Activated naive CD4-positive, alpha-beta T cell treated with anti-CD3 and anti-CD28 coated beads, Interleukin-2, amount 50 U/mL, for 24 hours (primary cell): ENCODE results near the gene CACNA2D4.

Source experiments
- H3K27ac Mint-ChIP-seq: one replicate; pipeline ENCODE4 v1.8.0; 2021; ENCODE audit warnings: mild to moderate bottlenecking, mixed read lengths
- H3K27me3 Mint-ChIP-seq: one replicate; pipeline ENCODE4 v1.8.0; 2021; ENCODE audit warnings: mixed read lengths
- H3K36me3 Mint-ChIP-seq: one replicate; pipeline ENCODE4 v1.8.0; 2021; ENCODE audit warnings: mixed read lengths
- H3K4me1 Mint-ChIP-seq: one replicate; pipeline ENCODE4 v1.8.0; 2021; ENCODE audit warnings: mixed read lengths
- H3K4me3 Mint-ChIP-seq: one replicate; pipeline ENCODE4 v1.8.0; 2021; ENCODE audit warnings: mild to moderate bottlenecking, mixed read lengths
- H3K9me3 Mint-ChIP-seq: one replicate; pipeline ENCODE4 v1.8.0; 2021; ENCODE audit warnings: mixed read lengths

CACNA2D4 gene

GRCh38 chr12:1937481-1938224 is 19.2 kb upstream of the CACNA2D4 start:
- Mint-ChIP-seq H3K4me3 (no peak overlapping the region), H3K36me3 (no peaks in the 10 kb centered on the region), H3K27me3 (no peaks in the 10 kb centered on the region), H3K9me3 (no peaks in the 10 kb centered on the region), H3K4me1 (peaks cover 5% of the 10 kb centered on the region), H3K27ac (no peak overlapping the region)

DNA sequence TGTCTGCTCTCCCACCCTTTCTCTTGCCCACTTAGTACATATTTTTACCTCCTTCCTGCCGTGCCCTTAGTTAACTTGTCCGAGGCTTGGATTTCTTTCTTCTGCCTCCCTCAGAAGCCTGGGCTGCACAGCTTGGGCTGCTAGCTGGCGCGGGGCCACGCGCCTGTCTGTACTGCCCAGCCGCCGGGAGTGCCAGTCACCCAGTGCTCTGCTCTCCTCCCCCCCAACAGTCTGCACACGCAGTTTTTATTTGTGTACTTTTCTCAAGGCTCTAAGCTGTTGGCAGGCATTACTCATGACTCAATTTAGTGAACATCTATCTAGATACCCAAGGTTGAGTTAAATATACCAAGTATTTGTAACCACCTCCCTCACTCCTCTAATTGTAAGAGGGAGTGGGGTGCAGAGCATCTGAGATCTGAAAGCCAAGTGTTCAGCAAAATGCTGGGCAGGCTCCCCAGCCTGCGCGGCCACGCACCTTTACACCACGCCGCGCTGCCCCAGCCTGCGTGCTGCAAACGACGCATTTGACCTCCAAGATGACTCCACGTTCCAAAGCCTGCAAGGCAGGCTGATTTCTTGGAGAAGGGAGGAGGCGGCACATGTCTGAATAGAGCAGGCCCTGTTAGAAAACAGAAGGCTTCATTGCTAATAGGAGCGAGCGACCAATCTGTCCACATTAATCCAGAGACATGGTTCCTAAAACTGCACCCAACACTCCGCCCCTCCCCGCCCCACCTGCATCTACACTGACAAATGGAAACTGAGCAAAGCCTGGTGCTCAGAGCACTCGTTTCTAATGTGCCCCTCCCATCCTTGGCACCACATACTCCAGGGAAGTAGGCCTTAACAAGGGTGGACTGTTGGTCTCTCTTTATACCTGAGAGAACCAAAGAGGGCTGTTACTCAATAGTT is 18.2 kb upstream of the CACNA2D4 start:
- Mint-ChIP-seq H3K4me1 (peaks cover 5% of the 10 kb centered on the region), H3K36me3 (no peaks in the 10 kb centered on the region), H3K27me3 (no peaks in the 10 kb centered on the region), H3K27ac (no peak overlapping the region), H3K4me3 (no peak overlapping the region), H3K9me3 (no peaks in the 10 kb centered on the region)

DNA sequence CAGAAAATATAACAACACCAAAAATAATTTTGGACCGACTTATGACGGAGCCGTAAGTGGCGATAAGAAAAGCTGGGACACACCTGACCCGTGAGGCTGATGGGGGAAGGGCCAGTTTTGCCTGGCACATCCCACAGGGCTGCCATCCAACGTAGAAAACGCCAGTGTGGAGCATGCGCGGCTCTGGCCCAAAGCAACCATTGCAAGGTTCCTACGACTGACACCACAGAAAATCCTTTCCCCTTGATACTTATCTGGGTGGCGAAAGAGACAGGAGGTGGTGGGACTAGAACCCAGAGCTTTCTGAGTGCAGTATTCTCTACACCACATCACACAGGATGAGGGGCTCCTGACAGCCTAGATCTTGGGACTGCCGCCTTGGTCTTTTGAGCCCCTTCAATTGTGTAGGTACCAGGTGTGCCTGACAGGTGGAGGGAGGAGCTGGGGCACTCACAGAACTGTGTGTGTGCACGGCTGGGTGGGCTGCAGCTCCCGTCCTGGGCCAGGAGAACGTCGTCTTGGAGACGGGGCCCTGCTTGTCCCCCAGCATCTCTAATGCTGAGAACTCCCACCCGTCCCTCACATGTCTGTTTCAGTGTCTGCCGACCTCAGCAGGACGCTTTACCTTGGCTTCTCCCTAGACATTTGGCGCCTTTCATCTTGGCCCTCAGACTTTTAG is 17.4 kb upstream of the CACNA2D4 start:
- Mint-ChIP-seq H3K9me3 (no peaks in the 10 kb centered on the region), H3K27ac (no peak overlapping the region), H3K4me3 (no peak overlapping the region), H3K27me3 (no peaks in the 10 kb centered on the region), H3K4me1 (peaks cover 5% of the 10 kb centered on the region), H3K36me3 (no peaks in the 10 kb centered on the region)

DNA sequence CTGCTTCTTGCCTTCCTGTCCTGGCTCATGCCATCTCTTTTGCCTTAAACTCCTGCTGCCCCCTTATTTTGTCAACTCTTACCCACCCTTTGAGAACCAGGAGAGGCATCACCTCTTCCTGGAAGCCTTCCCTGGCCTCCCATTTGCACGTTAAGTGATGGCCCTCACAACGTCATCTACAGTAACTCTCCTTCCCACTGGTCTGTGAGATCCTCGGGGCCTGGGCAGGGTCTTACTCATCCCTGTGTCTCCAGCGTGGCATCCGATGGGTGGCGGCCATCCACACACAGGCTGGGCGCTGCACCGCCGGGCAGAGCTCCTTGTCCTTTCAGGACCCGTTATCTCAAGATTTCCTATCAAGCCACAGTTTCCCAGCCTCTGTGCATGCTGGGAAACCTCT is 16.8 kb upstream of the CACNA2D4 start:
- Mint-ChIP-seq H3K9me3 (no peaks in the 10 kb centered on the region), H3K36me3 (no peaks in the 10 kb centered on the region), H3K4me3 (no peak overlapping the region), H3K4me1 (peaks cover 6% of the 10 kb centered on the region), H3K27me3 (no peaks in the 10 kb centered on the region), H3K27ac (no peak overlapping the region)

- H3K27ac Mint-ChIP-seq, result no peak overlapping the region
- peaks cover 7% of the 10 kb centered on the region for H3K4me1 Mint-ChIP-seq
- H3K36me3 Mint-ChIP-seq, result no peaks in the 10 kb centered on the region
- H3K9me3 Mint-ChIP-seq, result no peaks in the 10 kb centered on the region
- H3K27me3 Mint-ChIP-seq, result no peaks in the 10 kb centered on the region
- no peak overlapping the region for H3K4me3 Mint-ChIP-seq
Observed at GRCh38 chr12:1934831-1935230, 16.4 kb upstream of the CACNA2D4 start.

DNA sequence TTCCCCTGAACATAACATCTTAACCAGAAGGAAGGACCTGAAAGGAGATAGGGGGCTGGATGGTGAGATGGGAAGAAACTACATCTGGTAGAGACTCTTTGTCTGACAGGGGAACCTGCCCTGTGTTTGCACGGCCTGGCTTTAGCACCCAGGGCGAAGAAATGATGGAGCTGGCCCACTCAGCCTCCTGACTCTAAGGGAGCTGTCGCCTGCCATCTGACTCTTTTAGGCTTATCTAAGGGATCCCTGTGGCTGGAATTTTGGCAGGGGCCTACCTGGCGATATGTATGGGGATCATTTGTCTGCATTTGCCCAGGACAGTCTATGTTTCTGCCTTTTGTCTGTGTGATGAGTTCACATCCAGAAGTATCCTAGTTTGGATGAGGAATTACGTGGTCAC is 15.6 kb upstream of the CACNA2D4 start:
- Mint-ChIP-seq H3K36me3 (no peaks in the 10 kb centered on the region), H3K4me3 (no peak overlapping the region), H3K27ac (no peak overlapping the region), H3K27me3 (no peaks in the 10 kb centered on the region), H3K9me3 (no peaks in the 10 kb centered on the region), H3K4me1 (peaks cover 9% of the 10 kb centered on the region)

- Mint-ChIP-seq H3K27ac (no peak overlapping the region), H3K9me3 (no peaks in the 10 kb centered on the region), H3K4me1 (peaks cover 11% of the 10 kb centered on the region), H3K4me3 (no peak overlapping the region), H3K27me3 (no peaks in the 10 kb centered on the region), H3K36me3 (no peaks in the 10 kb centered on the region)
Observed at GRCh38 chr12:1933342-1934051, 15.0 kb upstream of the CACNA2D4 start.

DNA sequence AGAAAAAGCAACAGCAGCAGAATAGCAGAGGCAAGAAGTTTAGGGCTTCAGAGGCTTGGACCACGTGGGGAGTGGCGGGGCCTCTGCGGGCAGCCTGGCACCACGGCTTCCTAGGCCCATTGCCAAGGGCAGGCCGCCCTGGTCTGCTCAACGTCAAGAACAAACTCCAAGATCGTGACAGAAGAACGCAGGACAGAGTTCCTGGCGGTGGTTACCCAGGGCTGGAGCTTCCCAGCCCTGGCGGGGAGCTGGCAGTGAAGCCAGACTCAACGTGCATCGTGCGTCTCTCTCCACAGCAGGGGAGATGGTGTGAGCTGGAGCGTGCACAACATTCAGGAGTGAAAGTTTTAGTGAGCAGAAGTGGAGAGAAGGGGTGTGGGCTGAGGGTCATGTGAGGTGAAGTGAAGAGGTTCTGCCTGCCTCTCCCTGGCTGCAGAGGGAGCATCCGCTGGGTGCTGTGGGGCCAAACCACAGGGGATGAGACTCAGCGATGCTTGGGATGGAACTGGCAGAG is 13.9 kb upstream of the CACNA2D4 start:
- no peaks in the 10 kb centered on the region for H3K9me3 Mint-ChIP-seq
- H3K36me3 Mint-ChIP-seq, result no peaks in the 10 kb centered on the region
- H3K4me1 Mint-ChIP-seq, result peaks cover 11% of the 10 kb centered on the region

DNA sequence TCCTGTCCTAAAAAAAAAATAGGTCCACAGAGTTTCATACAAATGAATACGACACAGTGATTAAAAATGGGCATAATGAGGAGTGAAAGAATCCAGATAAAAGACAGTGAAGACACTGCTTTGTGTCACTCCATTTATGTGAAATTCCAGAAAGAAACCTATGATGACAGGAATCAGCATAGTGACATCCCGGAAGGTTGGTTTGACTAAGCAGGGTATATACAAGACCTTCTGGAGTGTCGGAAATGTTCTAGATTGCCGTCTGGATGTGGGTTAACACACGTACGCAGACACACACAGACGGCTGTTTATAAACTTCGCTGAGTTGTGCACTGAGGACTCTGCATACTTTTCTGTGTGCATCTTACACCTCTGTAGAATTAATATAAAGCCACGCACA is 13.2 kb upstream of the CACNA2D4 start:
- no peak overlapping the region for H3K27ac Mint-ChIP-seq
- H3K27me3 Mint-ChIP-seq, result no peaks in the 10 kb centered on the region
- no peaks in the 10 kb centered on the region for H3K9me3 Mint-ChIP-seq
- H3K36me3 Mint-ChIP-seq, result no peaks in the 10 kb centered on the region
- H3K4me3 Mint-ChIP-seq, result no peak overlapping the region
- H3K4me1 Mint-ChIP-seq, result peaks cover 11% of the 10 kb centered on the region

More for the DNA sequence above, 13.9 kb upstream of the CACNA2D4 start:
- Mint-ChIP-seq H3K4me3 (no peak overlapping the region), H3K27me3 (no peaks in the 10 kb centered on the region), H3K27ac (no peak overlapping the region)

- H3K27ac Mint-ChIP-seq, result no peak overlapping the region
- H3K4me1 Mint-ChIP-seq, result peaks cover 11% of the 10 kb centered on the region
- H3K27me3 Mint-ChIP-seq, result no peaks in the 10 kb centered on the region
- H3K9me3 Mint-ChIP-seq, result no peaks in the 10 kb centered on the region
- no peak overlapping the region for H3K4me3 Mint-ChIP-seq
- H3K36me3 Mint-ChIP-seq, result no peaks in the 10 kb centered on the region
Observed at GRCh38 chr12:1930803-1931597, 12.5 kb upstream of the CACNA2D4 start.

- Mint-ChIP-seq H3K4me3 (no peak overlapping the region), H3K36me3 (no peaks in the 10 kb centered on the region), H3K27ac (no peak overlapping the region)
Observed at GRCh38 chr12:1929985-1930802, 11.7 kb upstream of the CACNA2D4 start.

DNA sequence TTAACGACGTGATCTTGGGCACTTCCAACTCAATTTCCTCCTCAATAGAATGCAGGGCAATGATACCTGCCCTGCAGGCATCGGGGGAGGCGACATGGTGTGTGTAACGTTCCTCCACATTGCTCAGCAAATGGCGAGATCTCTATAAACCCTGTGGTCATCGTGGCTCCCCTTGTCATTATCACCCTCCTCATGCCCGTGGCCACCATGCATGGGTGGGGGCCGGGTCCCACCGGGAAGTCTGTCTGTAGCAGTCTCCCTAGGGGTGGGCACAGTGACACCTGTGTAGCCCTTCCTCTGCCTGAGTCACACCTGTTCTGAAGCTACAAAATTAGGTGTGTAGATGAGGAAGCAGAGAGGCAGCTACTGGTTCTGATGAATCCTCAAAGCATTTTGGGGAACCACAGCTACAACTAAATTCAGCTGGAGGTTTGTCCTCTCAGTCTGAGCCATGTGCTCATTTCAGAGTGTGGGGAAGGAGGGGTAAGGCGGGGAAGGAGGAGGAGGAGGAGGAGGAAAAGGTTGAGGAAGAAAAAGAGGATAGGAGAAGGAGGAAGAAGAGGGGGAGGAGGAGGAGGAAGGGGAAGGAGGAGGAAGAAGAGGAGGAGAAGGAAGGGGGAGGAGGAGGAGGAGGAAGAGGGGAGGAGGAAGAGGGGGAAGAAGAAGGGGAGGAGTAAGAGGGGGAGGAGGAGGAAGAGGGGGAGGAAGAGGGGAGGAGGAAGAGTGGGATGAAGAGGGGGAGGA is 11.0 kb upstream of the CACNA2D4 start:
- no peaks in the 10 kb centered on the region for H3K36me3 Mint-ChIP-seq
- H3K4me3 Mint-ChIP-seq, result no peak overlapping the region
- H3K27ac Mint-ChIP-seq, result no peak overlapping the region
- no peaks in the 10 kb centered on the region for H3K9me3 Mint-ChIP-seq
- no peaks in the 10 kb centered on the region for H3K27me3 Mint-ChIP-seq
- peaks cover 19% of the 10 kb centered on the region for H3K4me1 Mint-ChIP-seq

More at GRCh38 chr12:1929985-1930802, 11.7 kb upstream of the CACNA2D4 start:
- Mint-ChIP-seq H3K9me3 (no peaks in the 10 kb centered on the region), H3K4me1 (peaks cover 12% of the 10 kb centered on the region), H3K27me3 (no peaks in the 10 kb centered on the region)

- H3K4me3 Mint-ChIP-seq, result no peak overlapping the region
- no peaks in the 10 kb centered on the region for H3K27me3 Mint-ChIP-seq
- H3K27ac Mint-ChIP-seq, result no peak overlapping the region
- H3K4me1 Mint-ChIP-seq, result peaks cover 21% of the 10 kb centered on the region
- H3K9me3 Mint-ChIP-seq, result no peaks in the 10 kb centered on the region
- H3K36me3 Mint-ChIP-seq, result no peaks in the 10 kb centered on the region
Observed at GRCh38 chr12:1928439-1929121, 10.1 kb upstream of the CACNA2D4 start.
